Urinary bladder (tissue), 4 donors: ENCODE data around the gene TCFL5. TPM values are rescaled to one million over a fixed set of nuclear protein-coding genes. Genes with fewer than 3 reads are reported as not detected.

ENCODE experiments used
- DNase-seq: peaks from one replicate; pipeline ENCODE4 v3.0.0-alpha.2; 2015; ENCODE audit errors: extremely low spot score
- H3K27ac ChIP-seq: one replicate; pipeline ENCODE4 v1.5.1; 2013; ENCODE audit warnings: low read depth, mild to moderate bottlenecking, moderate library complexity
- H3K36me3 ChIP-seq: one replicate; pipeline ENCODE4 v1.6.1; 2013; ENCODE audit warnings: mild to moderate bottlenecking, moderate library complexity; ENCODE audit not compliant: insufficient read depth
- H3K4me1 ChIP-seq: one replicate; pipeline ENCODE4 v1.6.1; 2013; ENCODE audit warnings: mild to moderate bottlenecking, moderate library complexity; ENCODE audit not compliant: insufficient read depth
- H3K4me3 ChIP-seq: one replicate; pipeline ENCODE4 v1.5.1; 2013; ENCODE audit warnings: low read depth, low read length
- WGBS: extraction: QIAGEN DNeasy Blood & Tissue Kit; methylation state at CpG from one replicate; pipeline ENCODE4 v1.1.7; 2013; 5-methylcytosine and 5-hydroxymethylcytosine counted together
- polyA plus RNA-seq: library from polyadenylated mRNA; stranded (reverse); fragments of 200-250 nt; gene quantifications from one replicate; pipeline ENCODE4 v1.2.3, GENCODE V29; 2013
- total RNA-seq: library from RNA; depleted of rRNA; stranded (reverse); fragments of >200 nt; gene quantifications from one replicate; pipeline ENCODE4 v1.2.3, GENCODE V29; 2014
- donor health status: healthy with polysubstance abuse.
- donor health status: healthy.

TCFL5 gene
- total and polyA plus RNA-seq, 2 donors = 10.7 to 21.0 TPM

GRCh38 chr20:62835931-62836861, 25.4 kb downstream of the TCFL5 start:
- Histone ChIP-seq H3K36me3 (no peaks in the 10 kb centered on the region), H3K4me1 (no peaks in the 10 kb centered on the region), H3K4me3 (no peak overlapping the region), H3K27ac (no peak overlapping the region)
- WGBS = 78% methylated on average over 52 of the region's 52 CpGs
- no peak for DNase-seq

- 83% methylated on average over 24 of the region's 24 CpGs for WGBS
- H3K4me3 ChIP-seq = no peak overlapping the region
- H3K4me1 ChIP-seq = no peaks in the 10 kb centered on the region
- no peak for DNase-seq
- H3K27ac ChIP-seq = no peak overlapping the region
- H3K36me3 ChIP-seq = no peaks in the 10 kb centered on the region
Observed at GRCh38 chr20:62834967-62835730, 26.5 kb downstream of the TCFL5 start.

GRCh38 chr20:62832951-62833391, 28.7 kb downstream of the TCFL5 start:
- WGBS = 59% methylated on average over 14 of the region's 14 CpGs
- Histone ChIP-seq H3K27ac (no peak overlapping the region), H3K4me3 (no peak overlapping the region), H3K36me3 (no peaks in the 10 kb centered on the region), H3K4me1 (no peaks in the 10 kb centered on the region)
- DNase-seq = no peak

GRCh38 chr20:62832212-62832922, 29.3 kb downstream of the TCFL5 start:
- Histone ChIP-seq H3K27ac (no peak overlapping the region), H3K4me1 (no peaks in the 10 kb centered on the region), H3K36me3 (no peaks in the 10 kb centered on the region), H3K4me3 (no peak overlapping the region)
- WGBS = 23% methylated on average over 22 of the region's 22 CpGs
- DNase-seq = no peak

GRCh38 chr20:62831854-62832211, 29.8 kb downstream of the TCFL5 start:
- WGBS = 57% methylated on average over 10 of the region's 10 CpGs
- no peak for DNase-seq
- Histone ChIP-seq H3K27ac (no peak overlapping the region), H3K36me3 (no peaks in the 10 kb centered on the region), H3K4me3 (no peak overlapping the region), H3K4me1 (no peaks in the 10 kb centered on the region)

- Histone ChIP-seq H3K4me3 (no peak overlapping the region), H3K36me3 (no peaks in the 10 kb centered on the region), H3K4me1 (no peaks in the 10 kb centered on the region), H3K27ac (no peak overlapping the region)
- no peak for DNase-seq
- 86% methylated on average over 10 of the region's 10 CpGs for WGBS
Observed at GRCh38 chr20:62831361-62831788, 30.2 kb downstream of the TCFL5 start.

GRCh38 chr20:62830821-62831220, 30.8 kb downstream of the TCFL5 start:
- no peaks in the 10 kb centered on the region for H3K4me1 ChIP-seq
- H3K4me3 ChIP-seq = no peak overlapping the region
- whole genome bisulfite sequencing = 84% methylated on average over 22 of the region's 22 CpGs
- no peak for DNase-seq
- no peaks in the 10 kb centered on the region for H3K36me3 ChIP-seq
- H3K27ac ChIP-seq = no peak overlapping the region

GRCh38 chr20:62830251-62830650, 31.4 kb downstream of the TCFL5 start:
- Histone ChIP-seq H3K27ac (no peak overlapping the region), H3K4me3 (no peak overlapping the region), H3K4me1 (no peaks in the 10 kb centered on the region), H3K36me3 (no peaks in the 10 kb centered on the region)
- DNase-seq = no peak
- 92% methylated on average over 14 of the region's 14 CpGs for WGBS

- no peak overlapping the region for H3K4me3 ChIP-seq
- no peaks in the 10 kb centered on the region for H3K36me3 ChIP-seq
- WGBS = 93% methylated on average over 32 of the region's 32 CpGs
- H3K27ac ChIP-seq = no peak overlapping the region
- DNase-seq = no peak
- H3K4me1 ChIP-seq = no peaks in the 10 kb centered on the region
Observed at GRCh38 chr20:62829231-62830230, 32.1 kb downstream of the TCFL5 start.

- Histone ChIP-seq H3K4me3 (no peak overlapping the region), H3K4me1 (no peaks in the 10 kb centered on the region), H3K36me3 (no peaks in the 10 kb centered on the region), H3K27ac (no peak overlapping the region)
- DNase-seq = no peak
- 82% methylated on average over 29 of the region's 29 CpGs for WGBS
Observed at GRCh38 chr20:62828511-62829230, 33.0 kb downstream of the TCFL5 start.

- no peak overlapping the region for H3K4me3 ChIP-seq
- no peak overlapping the region for H3K27ac ChIP-seq
- 91% methylated on average over 9 of the region's 9 CpGs for WGBS
- DNase-seq = no peak
- H3K4me1 ChIP-seq = no peaks in the 10 kb centered on the region
- no peaks in the 10 kb centered on the region for H3K36me3 ChIP-seq
Observed at GRCh38 chr20:62828051-62828450, 33.6 kb downstream of the TCFL5 start.

- WGBS = 84% methylated on average over 29 of the region's 29 CpGs
- no peaks in the 10 kb centered on the region for H3K4me1 ChIP-seq
- DNase-seq = no peak
- no peaks in the 10 kb centered on the region for H3K36me3 ChIP-seq
- H3K27ac ChIP-seq = no peak overlapping the region
- no peak overlapping the region for H3K4me3 ChIP-seq
Observed at GRCh38 chr20:62827311-62828038, 34.1 kb downstream of the TCFL5 start.
